ENCODE measurements around the gene GABRP. TPM values are rescaled to one million over a fixed set of nuclear protein-coding genes. Genes with fewer than 3 reads are reported as not detected.

The GABRP gene
- polyA plus RNA-seq, 1 of the 3 experiments (the other 2 are of a cell fraction) = 0.03 TPM

DNA sequence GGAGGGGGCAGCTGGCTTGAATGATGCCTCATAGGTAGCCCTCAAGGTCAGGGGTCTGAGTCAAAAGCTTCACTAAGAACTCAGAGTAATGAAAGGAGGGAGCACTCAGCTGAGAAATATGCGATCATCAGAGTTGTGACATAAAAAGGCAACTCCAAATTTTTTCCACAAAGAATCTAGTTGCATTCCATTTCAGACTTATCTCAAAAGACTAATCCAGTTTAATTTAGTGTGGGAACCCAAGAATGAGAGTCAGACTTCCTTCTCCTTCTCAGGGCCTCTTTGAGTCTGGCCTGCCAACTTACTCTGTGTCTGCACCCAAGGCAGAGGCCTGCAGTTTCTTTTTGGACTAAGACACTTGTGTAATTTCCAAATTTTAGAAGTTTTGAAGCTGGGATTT, 34.7 kb downstream of the GABRP start:
- H3K27me3 ChIP-seq (ENCODE audit: insufficient read depth) = no peaks in the 10 kb centered on the region
- TF ChIP-seq, protein P1, sequence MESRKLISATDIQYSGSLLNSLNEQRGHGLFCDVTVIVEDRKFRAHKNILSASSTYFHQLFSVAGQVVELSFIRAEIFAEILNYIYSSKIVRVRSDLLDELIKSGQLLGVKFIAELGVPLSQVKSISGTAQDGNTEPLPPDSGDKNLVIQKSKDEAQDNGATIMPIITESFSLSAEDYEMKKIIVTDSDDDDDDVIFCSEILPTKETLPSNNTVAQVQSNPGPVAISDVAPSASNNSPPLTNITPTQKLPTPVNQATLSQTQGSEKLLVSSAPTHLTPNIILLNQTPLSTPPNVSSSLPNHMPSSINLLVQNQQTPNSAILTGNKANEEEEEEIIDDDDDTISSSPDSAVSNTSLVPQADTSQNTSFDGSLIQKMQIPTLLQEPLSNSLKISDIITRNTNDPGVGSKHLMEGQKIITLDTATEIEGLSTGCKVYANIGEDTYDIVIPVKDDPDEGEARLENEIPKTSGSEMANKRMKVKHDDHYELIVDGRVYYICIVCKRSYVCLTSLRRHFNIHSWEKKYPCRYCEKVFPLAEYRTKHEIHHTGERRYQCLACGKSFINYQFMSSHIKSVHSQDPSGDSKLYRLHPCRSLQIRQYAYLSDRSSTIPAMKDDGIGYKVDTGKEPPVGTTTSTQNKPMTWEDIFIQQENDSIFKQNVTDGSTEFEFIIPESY (IDR thresholded peaks at IDR 0.05; ENCODE audit: borderline replicate concordance, low read depth) = no peak
- TF ChIP-seq PBX3 (IDR thresholded peaks at IDR 0.05) (no peak), SMC3 (IDR thresholded peaks at IDR 0.05; ENCODE audit: low read depth, low read length) (no peak), FOXJ3 (CRISPR knock-in tag; IDR thresholded peaks at IDR 0.05) (no peak), POLR2AphosphoS5 (IDR thresholded peaks at IDR 0.05; ENCODE audit: low read depth, low read length) (no peak)
- no peaks in the 10 kb centered on the region for H4K20me1 ChIP-seq (ENCODE audit: insufficient read depth)
- WGBS (ENCODE audit: low lambda C conversion rate) = 86% methylated on average over 1 of the region's 1 CpG
- CTCF ChIA-PET = no interaction called here
- no peaks in the 10 kb centered on the region for H3K4me1 ChIP-seq (ENCODE audit: control insufficient read depth in 1 of 2, insufficient read depth in 2 of 2, low read depth in 1 of 2, low read length in 1 of 2)
- no peaks in the 10 kb centered on the region for H3K79me2 ChIP-seq (ENCODE audit: insufficient read depth)
- H2AFZ ChIP-seq (ENCODE audit: low read depth) = peak overlapping the region; percentile 45; the same call in 1 of the 2 replicates
- H3K9me2 ChIP-seq = no peaks in the 10 kb centered on the region
- no peak overlapping the region for H3K4me2 ChIP-seq
- no peaks in the 10 kb centered on the region for H3K9me3 ChIP-seq
- no peak for DNase-seq
- POLR2A ChIA-PET = no interaction called here
- H3K27ac ChIP-seq (ENCODE audit: low read depth in 2 of 2, low read length in 1 of 2) = peak overlapping the region in 1 of 2 experiments; percentile 45; a peak in 2 of 4 replicates
- no peaks in the 10 kb centered on the region for H3K36me3 ChIP-seq (replicated peaks in 1 of 2; ENCODE audit: control insufficient read depth in 1 of 2, insufficient read depth in 2 of 2, low read length in 1 of 2)
- no peak overlapping the region for H3K9ac ChIP-seq
- H3K4me3 ChIP-seq (ENCODE audit: low read depth in 2 of 2, low read length in 1 of 2) = no peak overlapping the region
- H3F3A ChIP-seq (replicated peaks; ENCODE audit: insufficient read depth) = no peaks in the 10 kb centered on the region

DNA sequence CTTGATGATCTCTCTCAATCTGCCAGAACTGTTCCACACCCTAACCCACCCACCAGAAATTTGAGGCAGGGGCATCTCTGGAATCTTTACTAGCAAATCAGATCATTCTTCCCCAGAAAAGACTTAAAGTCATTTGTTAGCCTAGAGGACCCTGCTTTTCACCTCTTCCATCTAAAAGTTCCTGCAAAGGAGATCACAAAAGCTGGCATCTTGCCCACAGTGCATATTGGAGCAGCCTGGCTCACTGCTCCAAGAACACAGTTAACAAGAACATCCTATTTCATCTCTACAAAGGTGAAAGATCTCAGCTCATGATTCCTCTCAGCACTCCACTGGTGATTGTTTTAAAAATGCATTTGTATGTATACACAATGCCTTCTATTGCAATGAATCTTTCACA, 36.3 kb downstream of the GABRP start:
- Histone ChIP-seq H3K4me1 (ENCODE audit: control insufficient read depth in 1 of 2, insufficient read depth in 2 of 2, low read depth in 1 of 2, low read length in 1 of 2) (no peaks in the 10 kb centered on the region), H2AFZ (ENCODE audit: low read depth) (no peak overlapping the region), H3F3A (replicated peaks; ENCODE audit: insufficient read depth) (no peaks in the 10 kb centered on the region), H3K27me3 (ENCODE audit: insufficient read depth) (no peaks in the 10 kb centered on the region), H3K4me3 (ENCODE audit: low read depth in 2 of 2, low read length in 1 of 2) (no peak overlapping the region), H3K9me2 (no peaks in the 10 kb centered on the region), H3K4me2 (no peak overlapping the region), H3K36me3 (replicated peaks in 1 of 2; ENCODE audit: control insufficient read depth in 1 of 2, insufficient read depth in 2 of 2, low read length in 1 of 2) (no peaks in the 10 kb centered on the region), H3K27ac (ENCODE audit: low read depth in 2 of 2, low read length in 1 of 2) (no peak overlapping the region), H4K20me1 (ENCODE audit: insufficient read depth) (no peaks in the 10 kb centered on the region), H3K79me2 (ENCODE audit: insufficient read depth) (no peaks in the 10 kb centered on the region), H3K9ac (no peak overlapping the region), H3K9me3 (no peaks in the 10 kb centered on the region)
- POLR2A ChIA-PET = no interaction called here
- no peak for DNase-seq
- CTCF ChIA-PET = interaction anchor here (1.7 kb wide), 1 partner anchor 28 kb away, joined by 5 read pairs; no protein-coding TSS in a partner anchor
- TF ChIP-seq, protein P1 (IDR thresholded peaks at IDR 0.05; ENCODE audit: borderline replicate concordance, low read depth) = no peak
- TF ChIP-seq, protein P2, sequence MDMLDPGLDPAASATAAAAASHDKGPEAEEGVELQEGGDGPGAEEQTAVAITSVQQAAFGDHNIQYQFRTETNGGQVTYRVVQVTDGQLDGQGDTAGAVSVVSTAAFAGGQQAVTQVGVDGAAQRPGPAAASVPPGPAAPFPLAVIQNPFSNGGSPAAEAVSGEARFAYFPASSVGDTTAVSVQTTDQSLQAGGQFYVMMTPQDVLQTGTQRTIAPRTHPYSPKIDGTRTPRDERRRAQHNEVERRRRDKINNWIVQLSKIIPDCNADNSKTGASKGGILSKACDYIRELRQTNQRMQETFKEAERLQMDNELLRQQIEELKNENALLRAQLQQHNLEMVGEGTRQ (IDR thresholded peaks at IDR 0.05; ENCODE audit: borderline replicate concordance, low read depth, low read length) = no peak

All from SK-N-SH (cell line).